HCT116 (cell line): Measurements from ENCODE around the gene PNP.
A peak's percentile ranks its signal among the peaks of the same experiment; 100 is the strongest.

ENCODE experiments used
- EGR1 ChIP-seq: IDR thresholded peaks from 2 replicates; pipeline ENCODE4 v1.6.1; 2012; ENCODE audit warnings: low read depth
- ELF1 ChIP-seq: IDR thresholded peaks from 2 replicates; pipeline ENCODE4 v1.6.1; 2012; ENCODE audit warnings: low read depth, borderline replicate concordance
- POLR2A ChIP-seq: IDR thresholded peaks from 2 replicates; pipeline ENCODE4 v1.7.0; 2011; ENCODE audit warnings: borderline replicate concordance; ENCODE audit not compliant: insufficient read depth, insufficient read length; ENCODE audit errors: extremely low read depth
- POLR2AphosphoS5 ChIP-seq: IDR thresholded peaks from 2 replicates; pipeline ENCODE4 v1.6.1; 2011; ENCODE audit warnings: mild to moderate bottlenecking, low read depth, low read length, moderate library complexity
- RAD21 ChIP-seq: IDR thresholded peaks from 2 replicates; pipeline ENCODE4 v1.6.1; 2012; ENCODE audit warnings: low read depth, mild to moderate bottlenecking
- ZNF274 ChIP-seq: fragments of 200-500 bp; sonication (Bioruptor generic); IDR thresholded peaks from 2 replicates; pipeline ENCODE4 v1.6.1; 2014; ENCODE audit warnings: mild to moderate bottlenecking, low read depth, low read length, inconsistent platforms
- TF ChIP-seq, protein P1 (sequence below), 3 experiments: fragments of 200-600 bp in 1 of 3; sonication (generic) in 1 of 3; IDR thresholded peaks in 2 of 3; conservative IDR thresholded peaks in 1 of 3; 2 replicates each; pipeline ENCODE4 v1.5.1; 2012 to 2017; ENCODE audit warnings: low read depth in 2 of 3, low read length in 2 of 3, antibody characterized with exemption in 1 of 3, borderline replicate concordance in 1 of 3, control low read depth in 1 of 3, mild to moderate bottlenecking in 1 of 3, mixed read lengths in 1 of 3, mixed run types in 1 of 3, moderate library complexity in 1 of 3; ENCODE audit not compliant: insufficient read depth in 1 of 3

DNA sequence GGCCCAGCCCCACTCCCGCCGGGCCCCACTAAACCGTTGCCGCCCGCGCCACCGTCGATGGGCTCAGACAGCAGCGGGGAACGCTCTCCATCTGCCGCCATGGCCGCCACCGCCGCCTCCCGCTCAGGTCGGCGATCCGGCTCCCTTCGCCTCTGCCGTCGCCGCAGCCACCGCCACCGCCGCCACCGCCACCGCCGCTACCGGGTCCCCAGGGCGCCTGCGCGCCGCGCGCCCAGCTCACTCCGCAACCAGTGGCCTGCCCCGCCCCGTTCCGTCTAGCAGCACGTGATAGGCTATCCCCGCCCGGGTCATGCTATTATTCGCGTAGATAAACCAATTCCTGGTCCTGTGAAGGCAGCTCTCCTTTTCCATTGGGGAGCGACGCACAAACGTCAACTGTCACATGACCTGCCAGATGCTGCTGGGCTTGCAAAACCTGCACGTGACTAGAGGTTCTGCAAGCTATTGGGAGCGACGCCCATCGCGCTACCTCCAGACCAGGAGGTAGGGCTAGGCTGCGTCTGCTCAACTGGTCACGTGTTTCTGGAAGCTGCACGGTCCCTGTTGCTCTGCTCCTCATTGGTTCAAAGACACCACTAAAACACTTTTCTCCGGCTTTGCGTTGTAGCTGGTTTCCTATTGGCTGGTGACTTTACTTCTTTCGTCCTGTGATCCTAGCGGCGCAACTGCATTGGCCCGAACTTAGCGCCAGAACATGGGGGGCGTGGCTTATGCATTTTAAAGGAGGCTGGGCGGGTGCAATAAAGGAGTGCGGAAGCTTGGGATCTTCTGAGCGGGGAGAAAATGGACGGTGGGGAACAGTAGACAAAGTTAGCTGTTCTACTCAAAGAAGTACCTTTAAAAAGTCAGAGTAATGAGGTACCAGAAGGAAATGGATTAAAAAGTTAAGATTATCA is 7.7 kb upstream of the PNP start, which contains the start of gene PIP4P1:
- TF ChIP-seq EGR1, result no peak
- TF ChIP-seq, protein P1, sequence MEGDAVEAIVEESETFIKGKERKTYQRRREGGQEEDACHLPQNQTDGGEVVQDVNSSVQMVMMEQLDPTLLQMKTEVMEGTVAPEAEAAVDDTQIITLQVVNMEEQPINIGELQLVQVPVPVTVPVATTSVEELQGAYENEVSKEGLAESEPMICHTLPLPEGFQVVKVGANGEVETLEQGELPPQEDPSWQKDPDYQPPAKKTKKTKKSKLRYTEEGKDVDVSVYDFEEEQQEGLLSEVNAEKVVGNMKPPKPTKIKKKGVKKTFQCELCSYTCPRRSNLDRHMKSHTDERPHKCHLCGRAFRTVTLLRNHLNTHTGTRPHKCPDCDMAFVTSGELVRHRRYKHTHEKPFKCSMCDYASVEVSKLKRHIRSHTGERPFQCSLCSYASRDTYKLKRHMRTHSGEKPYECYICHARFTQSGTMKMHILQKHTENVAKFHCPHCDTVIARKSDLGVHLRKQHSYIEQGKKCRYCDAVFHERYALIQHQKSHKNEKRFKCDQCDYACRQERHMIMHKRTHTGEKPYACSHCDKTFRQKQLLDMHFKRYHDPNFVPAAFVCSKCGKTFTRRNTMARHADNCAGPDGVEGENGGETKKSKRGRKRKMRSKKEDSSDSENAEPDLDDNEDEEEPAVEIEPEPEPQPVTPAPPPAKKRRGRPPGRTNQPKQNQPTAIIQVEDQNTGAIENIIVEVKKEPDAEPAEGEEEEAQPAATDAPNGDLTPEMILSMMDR (IDR thresholded peaks at IDR 0.05 in 2 of 3, conservative IDR thresholded peaks at IDR 0.05 in 1 of 3; ENCODE audit: borderline replicate concordance in 1 of 3, insufficient read depth in 1 of 3, low read depth in 2 of 3, low read length in 2 of 3), result no peak
- peak; percentile 59; the same call in 1 of the 2 replicates for TF ChIP-seq POLR2AphosphoS5
- peak; percentile 94 for TF ChIP-seq POLR2A
- TF ChIP-seq ELF1, result no peak
- no peak for TF ChIP-seq ZNF274
- no peak for TF ChIP-seq RAD21
